RWPE2 (cell line): ENCODE results near the gene HAPSTR1.
A peak's percentile ranks its signal among the peaks of the same experiment; 100 is the strongest.

Source experiments
- ATAC-seq: fragments of 200-7000 bp; cut with Tn5 transposase; 3 replicates; pipeline ENCODE4 v1.9.1; 2021; ENCODE audit warnings: low read depth
- DNase-seq: peaks from one replicate; pipeline ENCODE4 v3.0.0-alpha.2; 2020; ENCODE audit warnings: low spot score
- H3K27ac ChIP-seq: fragments of 450-650 bp; 2 replicates; pipeline ENCODE4 v1.5.1; 2017; ENCODE audit warnings: mild to moderate bottlenecking; ENCODE audit not compliant: poor library complexity, severe bottlenecking
- H3K27me3 ChIP-seq: fragments of 250-450 bp; sonication (Bioruptor Pico); 2 replicates; pipeline ENCODE4 v1.5.1; 2021; ENCODE audit warnings: mild to moderate bottlenecking, moderate library complexity; ENCODE audit not compliant: insufficient read depth, poor library complexity, severe bottlenecking
- H3K36me3 ChIP-seq: fragments of 250-450 bp; sonication (Bioruptor Pico); 2 replicates; pipeline ENCODE4 v1.5.1; 2020; ENCODE audit warnings: low read depth, mild to moderate bottlenecking, moderate library complexity
- H3K4me1 ChIP-seq: fragments of 250-450 bp; sonication (Bioruptor Pico); 2 replicates; pipeline ENCODE4 v1.5.1; 2021; ENCODE audit warnings: mild to moderate bottlenecking, moderate library complexity; ENCODE audit not compliant: insufficient read depth, poor library complexity, severe bottlenecking
- H3K4me3 ChIP-seq: fragments of 250-450 bp; sonication (Bioruptor Pico); 2 replicates; pipeline ENCODE4 v1.5.1; 2021; ENCODE audit warnings: mild to moderate bottlenecking, moderate library complexity; ENCODE audit not compliant: severe bottlenecking
- H3K9me3 ChIP-seq: fragments of 250-450 bp; sonication (Bioruptor Pico); 2 replicates; pipeline ENCODE4 v1.5.1; 2021; ENCODE audit warnings: mild to moderate bottlenecking, moderate library complexity; ENCODE audit not compliant: severe bottlenecking
- CTCF ChIP-seq: fragments of 450-650 bp; IDR thresholded peaks from one replicate; pipeline ENCODE4 v1.5.1; 2017; ENCODE audit warnings: mild to moderate bottlenecking, moderate library complexity; ENCODE audit not compliant: poor library complexity, severe bottlenecking

HAPSTR1 gene

GRCh38 chr16:9099131-9099625, 7.7 kb downstream of the HAPSTR1 start:
- TF ChIP-seq CTCF = no peak
- peak; percentile 47 for ATAC-seq
- Histone ChIP-seq H3K4me1 (peaks cover 82% of the 10 kb centered on the region), H3K36me3 (peaks cover 92% of the 10 kb centered on the region), H3K27ac (peak overlapping the region; percentile 66), H3K4me3 (no peak overlapping the region), H3K9me3 (no peaks in the 10 kb centered on the region), H3K27me3 (no peaks in the 10 kb centered on the region)
- DNase-seq = no peak

DNA sequence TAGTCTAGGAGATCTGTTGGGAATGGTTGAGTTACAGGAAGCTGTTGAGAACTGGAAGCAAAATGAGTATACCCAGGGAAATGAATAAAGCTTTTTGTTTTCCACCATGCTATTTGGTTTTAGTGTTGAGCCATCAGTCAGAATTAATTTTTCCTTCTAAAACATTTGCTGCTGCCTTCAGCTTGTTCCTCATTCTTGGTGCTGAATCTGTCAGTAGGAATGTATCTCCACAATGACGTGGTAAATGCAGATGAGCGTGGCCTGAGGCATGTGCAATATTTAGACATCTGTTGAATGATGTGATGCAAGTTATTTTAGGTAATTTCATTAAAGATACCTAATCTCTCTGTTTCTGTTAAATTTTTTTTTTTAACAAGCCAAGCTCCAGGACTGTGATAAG, 10.9 kb downstream of the HAPSTR1 start:
- Histone ChIP-seq H3K4me1 (peaks cover 68% of the 10 kb centered on the region), H3K36me3 (peaks cover 96% of the 10 kb centered on the region), H3K27ac (peak overlapping the region; percentile 66), H3K9me3 (no peaks in the 10 kb centered on the region), H3K27me3 (no peaks in the 10 kb centered on the region), H3K4me3 (no peak overlapping the region)
- DNase-seq = no peak
- TF ChIP-seq CTCF = no peak
- ATAC-seq = peak; percentile 80

DNA sequence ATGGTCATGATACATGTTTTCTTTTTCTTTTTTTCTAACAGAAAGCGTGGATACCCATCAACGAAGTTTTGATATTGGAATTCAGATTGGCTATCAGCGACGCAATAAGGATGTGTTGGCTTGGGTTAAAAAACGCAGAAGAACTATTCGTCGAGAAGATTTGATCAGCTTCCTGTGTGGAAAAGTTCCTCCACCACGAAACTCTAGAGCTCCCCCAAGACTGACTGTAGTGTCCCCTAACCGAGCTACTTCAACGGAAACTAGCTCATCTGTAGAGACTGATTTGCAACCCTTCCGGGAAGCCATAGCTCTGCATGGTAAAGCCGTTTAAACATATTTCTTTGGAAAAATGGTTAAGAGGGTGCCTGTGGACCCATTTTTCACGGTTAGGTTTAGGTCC, 11.5 kb downstream of the HAPSTR1 start:
- ATAC-seq = no peak
- DNase-seq = no peak
- Histone ChIP-seq H3K4me1 (peaks cover 62% of the 10 kb centered on the region), H3K27ac (peak overlapping the region; percentile 66), H3K4me3 (no peak overlapping the region), H3K36me3 (peaks cover 98% of the 10 kb centered on the region), H3K9me3 (no peaks in the 10 kb centered on the region), H3K27me3 (no peaks in the 10 kb centered on the region)
- no peak for TF ChIP-seq CTCF

GRCh38 chr16:9103546-9103945, 12.1 kb downstream of the HAPSTR1 start:
- TF ChIP-seq CTCF = no peak
- Histone ChIP-seq H3K27ac (no peak overlapping the region), H3K36me3 (peaks cover 98% of the 10 kb centered on the region), H3K4me1 (peaks cover 60% of the 10 kb centered on the region), H3K27me3 (no peaks in the 10 kb centered on the region), H3K9me3 (no peaks in the 10 kb centered on the region), H3K4me3 (no peak overlapping the region)
- DNase-seq (no peak), ATAC-seq (no peak)

GRCh38 chr16:9105189-9105588, 13.7 kb downstream of the HAPSTR1 start:
- Histone ChIP-seq H3K27ac (no peak overlapping the region), H3K4me3 (no peak overlapping the region), H3K9me3 (no peaks in the 10 kb centered on the region), H3K4me1 (peaks cover 61% of the 10 kb centered on the region), H3K27me3 (no peaks in the 10 kb centered on the region), H3K36me3 (peaks cover 93% of the 10 kb centered on the region)
- DNase-seq = no peak
- no peak for ATAC-seq
- no peak for TF ChIP-seq CTCF
